ENCODE measurements around the gene NPRL2. TPM values are rescaled to one million over a fixed set of nuclear protein-coding genes. Genes with fewer than 3 reads are reported as not detected.

Gene NPRL2
- total and polyA plus RNA-seq, 2 of the 13 experiments (the other 11 are each of a cell fraction or from before 2014, with no cell fraction given): 30.6 to 51.4 TPM

DNA sequence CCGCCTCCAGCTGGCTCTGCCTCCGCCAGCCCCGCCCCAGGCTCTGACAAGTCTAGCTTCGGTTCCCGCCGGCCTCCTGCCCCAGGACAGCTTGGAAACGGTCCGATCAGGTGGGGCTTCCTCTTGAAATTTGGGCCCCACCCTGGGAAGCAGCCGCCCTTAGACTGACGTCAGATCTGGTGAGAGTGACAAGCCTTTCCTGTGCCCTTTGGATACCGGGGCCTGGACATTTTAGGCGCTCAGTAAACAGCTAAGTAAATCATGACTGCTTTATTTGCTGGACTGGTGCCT, 51.0 kb downstream of the NPRL2 start (continued):
- TF ChIP-seq ZNF616 (CRISPR knock-in tag; IDR thresholded peaks at IDR 0.05; ENCODE audit: low read depth): no peak
- 0 out of 2 replicates have a peak, but pooled peaks have one; percentile 6 for TF ChIP-seq ZFP90 (CRISPR knock-in tag; IDR thresholded peaks at IDR 0.05; ENCODE audit: borderline replicate concordance)
- peak; percentile 7; the same call in 1 of the 2 replicates for TF ChIP-seq RXRA (CRISPR knock-in tag; IDR thresholded peaks at IDR 0.05)
- peak; percentile 60 for TF ChIP-seq SAP130 (CRISPR knock-in tag; IDR thresholded peaks at IDR 0.05; ENCODE audit: low read depth)
- no peak for TF ChIP-seq HNRNPLL (IDR thresholded peaks at IDR 0.05; ENCODE audit: low read depth, low read length, poor library complexity, severe bottlenecking)
- TF ChIP-seq, protein P1, sequence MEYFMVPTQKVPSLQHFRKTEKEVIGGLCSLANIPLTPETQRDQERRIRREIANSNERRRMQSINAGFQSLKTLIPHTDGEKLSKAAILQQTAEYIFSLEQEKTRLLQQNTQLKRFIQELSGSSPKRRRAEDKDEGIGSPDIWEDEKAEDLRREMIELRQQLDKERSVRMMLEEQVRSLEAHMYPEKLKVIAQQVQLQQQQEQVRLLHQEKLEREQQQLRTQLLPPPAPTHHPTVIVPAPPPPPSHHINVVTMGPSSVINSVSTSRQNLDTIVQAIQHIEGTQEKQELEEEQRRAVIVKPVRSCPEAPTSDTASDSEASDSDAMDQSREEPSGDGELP (IDR thresholded peaks at IDR 0.05; ENCODE audit: borderline replicate concordance, low read depth): peak; percentile 63; the same call in 1 of the 2 replicates
- TF ChIP-seq, protein P2, sequence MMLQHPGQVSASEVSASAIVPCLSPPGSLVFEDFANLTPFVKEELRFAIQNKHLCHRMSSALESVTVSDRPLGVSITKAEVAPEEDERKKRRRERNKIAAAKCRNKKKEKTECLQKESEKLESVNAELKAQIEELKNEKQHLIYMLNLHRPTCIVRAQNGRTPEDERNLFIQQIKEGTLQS (CRISPR knock-in tag; IDR thresholded peaks at IDR 0.05): 0 out of 2 replicates have a peak, but pooled peaks have one; percentile 32
- TF ChIP-seq, protein P3, sequence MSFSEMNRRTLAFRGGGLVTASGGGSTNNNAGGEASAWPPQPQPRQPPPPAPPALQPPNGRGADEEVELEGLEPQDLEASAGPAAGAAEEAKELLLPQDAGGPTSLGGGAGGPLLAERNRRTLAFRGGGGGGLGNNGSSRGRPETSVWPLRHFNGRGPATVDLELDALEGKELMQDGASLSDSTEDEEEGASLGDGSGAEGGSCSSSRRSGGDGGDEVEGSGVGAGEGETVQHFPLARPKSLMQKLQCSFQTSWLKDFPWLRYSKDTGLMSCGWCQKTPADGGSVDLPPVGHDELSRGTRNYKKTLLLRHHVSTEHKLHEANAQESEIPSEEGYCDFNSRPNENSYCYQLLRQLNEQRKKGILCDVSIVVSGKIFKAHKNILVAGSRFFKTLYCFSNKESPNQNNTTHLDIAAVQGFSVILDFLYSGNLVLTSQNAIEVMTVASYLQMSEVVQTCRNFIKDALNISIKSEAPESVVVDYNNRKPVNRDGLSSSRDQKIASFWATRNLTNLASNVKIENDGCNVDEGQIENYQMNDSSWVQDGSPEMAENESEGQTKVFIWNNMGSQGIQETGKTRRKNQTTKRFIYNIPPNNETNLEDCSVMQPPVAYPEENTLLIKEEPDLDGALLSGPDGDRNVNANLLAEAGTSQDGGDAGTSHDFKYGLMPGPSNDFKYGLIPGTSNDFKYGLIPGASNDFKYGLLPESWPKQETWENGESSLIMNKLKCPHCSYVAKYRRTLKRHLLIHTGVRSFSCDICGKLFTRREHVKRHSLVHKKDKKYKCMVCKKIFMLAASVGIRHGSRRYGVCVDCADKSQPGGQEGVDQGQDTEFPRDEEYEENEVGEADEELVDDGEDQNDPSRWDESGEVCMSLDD (CRISPR knock-in tag; IDR thresholded peaks at IDR 0.05; ENCODE audit: borderline replicate concordance): peak; percentile 38; the same call in 1 of the 2 replicates
- TF ChIP-seq, protein P4, sequence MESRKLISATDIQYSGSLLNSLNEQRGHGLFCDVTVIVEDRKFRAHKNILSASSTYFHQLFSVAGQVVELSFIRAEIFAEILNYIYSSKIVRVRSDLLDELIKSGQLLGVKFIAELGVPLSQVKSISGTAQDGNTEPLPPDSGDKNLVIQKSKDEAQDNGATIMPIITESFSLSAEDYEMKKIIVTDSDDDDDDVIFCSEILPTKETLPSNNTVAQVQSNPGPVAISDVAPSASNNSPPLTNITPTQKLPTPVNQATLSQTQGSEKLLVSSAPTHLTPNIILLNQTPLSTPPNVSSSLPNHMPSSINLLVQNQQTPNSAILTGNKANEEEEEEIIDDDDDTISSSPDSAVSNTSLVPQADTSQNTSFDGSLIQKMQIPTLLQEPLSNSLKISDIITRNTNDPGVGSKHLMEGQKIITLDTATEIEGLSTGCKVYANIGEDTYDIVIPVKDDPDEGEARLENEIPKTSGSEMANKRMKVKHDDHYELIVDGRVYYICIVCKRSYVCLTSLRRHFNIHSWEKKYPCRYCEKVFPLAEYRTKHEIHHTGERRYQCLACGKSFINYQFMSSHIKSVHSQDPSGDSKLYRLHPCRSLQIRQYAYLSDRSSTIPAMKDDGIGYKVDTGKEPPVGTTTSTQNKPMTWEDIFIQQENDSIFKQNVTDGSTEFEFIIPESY (CRISPR knock-in tag; IDR thresholded peaks at IDR 0.05): no peak
- peak; percentile 86 for TF ChIP-seq PHF21A (CRISPR knock-in tag; IDR thresholded peaks at IDR 0.05)
- TF ChIP-seq ZNF331 (CRISPR knock-in tag; IDR thresholded peaks at IDR 0.05): 0 out of 2 replicates have a peak, but pooled peaks have one; percentile 16
- 0 out of 2 replicates have a peak, but pooled peaks have one; percentile 14 for TF ChIP-seq ZFP36L1 (CRISPR knock-in tag; IDR thresholded peaks at IDR 0.05)
- TF ChIP-seq SMC3 (IDR thresholded peaks at IDR 0.05; ENCODE audit: low read length): no peak
- TF ChIP-seq ZSCAN30 (CRISPR knock-in tag; IDR thresholded peaks at IDR 0.05): no peak
- TF ChIP-seq ZFX (CRISPR knock-in tag; IDR thresholded peaks at IDR 0.05; ENCODE audit: low read depth): peak; percentile 25
- TF ChIP-seq ZNF773 (CRISPR knock-in tag; IDR thresholded peaks at IDR 0.05; ENCODE audit: borderline replicate concordance): no peak
- TF ChIP-seq HNF4A (CRISPR knock-in tag; IDR thresholded peaks at IDR 0.05): peak; percentile 75
- TF ChIP-seq EED (CRISPR knock-in tag; IDR thresholded peaks at IDR 0.05): no peak
- peak; percentile 30; the same call in 1 of the 2 replicates for TF ChIP-seq ZFP62 (CRISPR knock-in tag; IDR thresholded peaks at IDR 0.05)
- TF ChIP-seq, protein P5, sequence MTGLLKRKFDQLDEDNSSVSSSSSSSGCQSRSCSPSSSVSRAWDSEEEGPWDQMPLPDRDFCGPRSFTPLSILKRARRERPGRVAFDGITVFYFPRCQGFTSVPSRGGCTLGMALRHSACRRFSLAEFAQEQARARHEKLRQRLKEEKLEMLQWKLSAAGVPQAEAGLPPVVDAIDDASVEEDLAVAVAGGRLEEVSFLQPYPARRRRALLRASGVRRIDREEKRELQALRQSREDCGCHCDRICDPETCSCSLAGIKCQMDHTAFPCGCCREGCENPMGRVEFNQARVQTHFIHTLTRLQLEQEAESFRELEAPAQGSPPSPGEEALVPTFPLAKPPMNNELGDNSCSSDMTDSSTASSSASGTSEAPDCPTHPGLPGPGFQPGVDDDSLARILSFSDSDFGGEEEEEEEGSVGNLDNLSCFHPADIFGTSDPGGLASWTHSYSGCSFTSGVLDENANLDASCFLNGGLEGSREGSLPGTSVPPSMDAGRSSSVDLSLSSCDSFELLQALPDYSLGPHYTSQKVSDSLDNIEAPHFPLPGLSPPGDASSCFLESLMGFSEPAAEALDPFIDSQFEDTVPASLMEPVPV (CRISPR knock-in tag; IDR thresholded peaks at IDR 0.05): 0 out of 2 replicates have a peak, but pooled peaks have one; percentile 15
- TF ChIP-seq GFI1 (CRISPR knock-in tag; IDR thresholded peaks at IDR 0.05; ENCODE audit: borderline replicate concordance): peak; percentile 47; the same call in 1 of the 2 replicates

Measured in HepG2 (cell line).